Pancreas (tissue), 10 donors: Measurements from ENCODE around the gene PCGF2. TPM values are rescaled to one million over a fixed set of nuclear protein-coding genes. Genes with fewer than 3 reads are reported as not detected.

ENCODE experiments used
- ATAC-seq, 4 donors: fragments of 200-7000 bp; cut with Tn5 transposase; one replicate each; pipeline versions ENCODE4 v1.8.0 to v1.9.1; 2020; ENCODE audit warnings: mild to moderate bottlenecking in 4 of 4, moderate library complexity in 4 of 4
- DNase-seq, 6 donors: peaks; one replicate each; pipeline ENCODE4 v3.0.0-alpha.2; 2020
- FAIRE-seq: peaks from 2 replicates; lab custom pipeline; 2012; peaks lifted over from hg19 to GRCh38; lab: Jason Lieb, UNC
- H3K27ac ChIP-seq, 4 donors: fragments of 200-600 bp; sonication (generic); 1 replicate in 3 of 4; 2 replicates in 1 of 4; pipeline versions ENCODE4 v1.5.0 to v1.8.0; 2020
- H3K27me3 ChIP-seq, 4 donors: fragments of 200-600 bp; one replicate each; pipeline ENCODE4 v1.8.0; 2021
- H3K36me3 ChIP-seq, 3 donors: fragments of 200-600 bp; sonication (generic) in 1 of 3; one replicate each; pipeline versions ENCODE4 v1.5.0 to v1.8.0; 2020 to 2021
- H3K4me1 ChIP-seq, 3 donors: fragments of 200-600 bp; one replicate each; pipeline ENCODE4 v1.8.0; 2021
- H3K4me3 ChIP-seq, 4 donors: fragments of 200-600 bp; sonication (generic) in 2 of 4; one replicate each; pipeline versions ENCODE4 v1.5.0 to v1.8.0; 2020 to 2021
- H3K9me3 ChIP-seq, 4 donors: fragments of 200-600 bp; one replicate each; pipeline ENCODE4 v1.8.0; 2021
- CTCF ChIP-seq, 4 donors: fragments of 200-600 bp; sonication (generic) in 3 of 4; IDR thresholded peaks; one replicate each; pipeline versions ENCODE4 v1.5.0 to v1.8.0; 2021; ENCODE audit warnings: antibody characterized with exemption in 4 of 4
- WGBS, 2 donors: extraction: QIAGEN DNeasy Blood & Tissue Kit; methylation state at CpG; one replicate each; pipeline ENCODE4 v1.1.7; 2013; 5-methylcytosine and 5-hydroxymethylcytosine counted together
- intact Hi-C, 3 donors: fragments of 100-400 bp; cut with DNase I; formaldehyde crosslinking; loops; one replicate each; pipeline versions ENCODE4 v1.11.1 to v1.14.2; 2022
- polyA plus RNA-seq, 2 donors: library from polyadenylated mRNA; stranded (reverse); fragments of 200-250 nt; gene quantifications; one replicate each; pipeline ENCODE4 v1.2.3, GENCODE V29; 2013
- total RNA-seq, 6 donors: library from RNA; stranded (reverse); fragmentation: NEBNext Ultra II Directional in 4 of 6; extraction: Animal tissue kit (Norgen Biotek cat#: 25700) in 4 of 6; gene quantifications; one replicate each; pipeline versions ENCODE4 v1.2.1 to v1.2.4, GENCODE V29; 2021 to 2023
- donor health status: healthy with polysubstance abuse.
- donor health status: DM: no; HTN: no; CAD: no; lungs with moderate emphysema.
- donor health status: DM: no; HTN: no; CAD: no.
- donor health status: control.
- donor health status: control.
- donor health status: Bipolar disorder and iron deficiency.
- donor health status: DM: yes; HTN: yes; CAD: no.
- donor health status: DM: no; HTN: no; CAD: no.
- donor health status: DM: no; HTN: no; CAD: no.
- donor health status: DM: yes; HTN: yes; CAD: no.

The PCGF2 gene
- total and polyA plus RNA-seq, 8 donors = 12.9 to 39.6 (median 22.1) TPM

- Histone ChIP-seq H3K27ac (peak overlapping the region; percentile 22 to 90 (median 72)), H3K9me3 (no peaks in the 10 kb centered on the region), H3K27me3 (no peaks in the 10 kb centered on the region), H3K4me3 (peak overlapping the region; percentile 58 to 76 (median 74)), H3K36me3 (no peaks in the 10 kb centered on the region), H3K4me1 (peaks cover 5 to 15% (median 10%) of the 10 kb centered on the region in 3 donors)
- no peak for TF ChIP-seq CTCF (IDR thresholded peaks at IDR 0.05)
- WGBS, 2 donors = 0 to 2% methylated on average over 2 to 17 of the region's 32 CpGs
- no peak for FAIRE-seq
- ATAC-seq = no peak
- peak in 1 of 6 donors; percentile 53 for DNase-seq
- intact Hi-C loops = no loop called here
Measured at GRCh38 chr17:38705523-38705802, 42.7 kb downstream of the PCGF2 start.

- DNase-seq (peak; percentile 79 to 88 (median 83)), ATAC-seq (peak; percentile 35 to 57 (median 43)), FAIRE-seq (no peak)
- H3K4me3 ChIP-seq = peak within 1 kb of the TSS; percentile 58 to 76 (median 74)
- no peak for TF ChIP-seq CTCF (IDR thresholded peaks at IDR 0.05)
- H3K4me1 ChIP-seq = peaks cover 5 to 21% (median 9%) of the 10 kb centered on the region in 3 donors
- H3K27ac ChIP-seq = peak within 1 kb of the TSS; percentile 90 to 98 (median 94)
- no peaks in the 10 kb centered on the region for H3K9me3 ChIP-seq
- H3K36me3 ChIP-seq = no peaks in the 10 kb centered on the region
- no peaks in the 10 kb centered on the region for H3K27me3 ChIP-seq
- 0 to 1% methylated on average over 48 to 93 of the region's 100 CpGs for WGBS, 2 donors
- intact Hi-C loops = no loop called here
Measured at GRCh38 chr17:38704606-38705522, 43.3 kb downstream of the PCGF2 start, which contains the start of gene MLLT6. Gene MLLT6, plus strand, starts transcription at chr17:38705273. Its CDS starts 360 bp downstream, at chr17:38705633.

GRCh38 chr17:38703742-38704605, 44.2 kb downstream of the PCGF2 start:
- Histone ChIP-seq H3K4me1 (peaks cover 5 to 22% (median 9%) of the 10 kb centered on the region in 3 donors), H3K4me3 (peak overlapping the region; percentile 42 to 76 (median 60)), H3K27me3 (no peaks in the 10 kb centered on the region), H3K9me3 (no peaks in the 10 kb centered on the region), H3K36me3 (no peaks in the 10 kb centered on the region), H3K27ac (peak overlapping the region; percentile 90 to 98 (median 94))
- intact Hi-C loops = no loop called here
- DNase-seq = peak; percentile 90 to 97 (median 93)
- no peak for FAIRE-seq
- peak; percentile 65 to 75 (median 69) for ATAC-seq
- WGBS, 2 donors = 0% methylated on average over 43 to 50 of the region's 50 CpGs
- no peak for TF ChIP-seq CTCF (IDR thresholded peaks at IDR 0.05)

- peaks cover 5 to 22% (median 9%) of the 10 kb centered on the region in 3 donors for H3K4me1 ChIP-seq
Measured at GRCh38 chr17:38702916-38703741, 45.0 kb downstream of the PCGF2 start.

More at GRCh38 chr17:38702916-38703741, 45.0 kb downstream of the PCGF2 start:
- 1% methylated on average over 55 of the region's 55 CpGs for WGBS, 2 donors
- Histone ChIP-seq H3K36me3 (no peaks in the 10 kb centered on the region), H3K9me3 (no peaks in the 10 kb centered on the region), H3K27me3 (no peaks in the 10 kb centered on the region), H3K4me3 (peak overlapping the region; percentile 42 to 76 (median 60)), H3K27ac (peak overlapping the region; percentile 90 to 98 (median 94))
- DNase-seq (peak in 3 of 6 donors; percentile 47 to 75 (median 73)), FAIRE-seq (no peak), ATAC-seq (peak in 2 of 4 donors; percentile 0 to 2)
- intact Hi-C loops = no loop called here
- TF ChIP-seq CTCF (IDR thresholded peaks at IDR 0.05) = no peak
